GM15510 (cell line): Measurements from ENCODE around the gene GNA15.

ENCODE experiments used
- POLR2A ChIP-seq: IDR thresholded peaks from 3 replicates; pipeline ENCODE4 v1.6.1; 2011; ENCODE audit warnings: borderline replicate concordance; ENCODE audit not compliant: insufficient read length; ENCODE audit errors: extremely low read depth

The GNA15 gene

GRCh38 chr19:3113100-3114017, 22.5 kb upstream of the GNA15 start:
- no peak for TF ChIP-seq POLR2A

DNA sequence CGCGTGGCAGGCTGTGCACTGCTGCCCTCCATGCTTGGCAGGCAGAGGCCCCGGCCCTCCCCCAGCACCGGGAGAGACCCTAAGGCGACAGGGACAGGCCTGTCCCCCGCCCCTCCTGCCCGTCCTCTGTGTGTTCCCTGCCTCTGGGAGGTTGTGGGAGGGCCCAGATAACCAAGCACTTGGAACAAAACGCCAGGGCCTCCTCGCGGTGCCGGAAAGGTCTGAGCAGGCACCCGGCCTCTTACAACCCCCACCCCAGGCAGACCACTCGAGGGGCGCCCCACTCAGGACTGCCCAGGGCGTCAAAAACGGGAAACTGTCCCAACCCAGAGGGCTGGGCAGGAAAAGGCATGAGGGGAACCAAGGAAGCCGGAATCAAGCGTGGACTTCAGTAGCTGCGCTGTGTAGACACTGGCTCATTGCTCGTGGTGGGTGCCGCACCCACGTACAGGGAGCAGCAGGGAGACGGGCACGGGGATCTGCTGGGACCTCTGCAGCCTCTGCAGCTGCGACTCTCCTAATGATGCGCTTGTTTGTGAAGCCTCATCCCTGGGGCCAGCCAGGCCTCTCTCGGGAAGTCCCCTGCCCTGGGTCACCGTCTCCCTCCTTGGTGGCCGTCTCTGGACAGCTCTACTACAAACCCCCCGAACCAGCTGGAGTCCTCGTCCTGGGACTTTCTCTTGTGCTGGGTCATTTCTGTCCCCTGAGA, 21.7 kb upstream of the GNA15 start:
- TF ChIP-seq POLR2A = no peak

GRCh38 chr19:3114811-3115210, 21.0 kb upstream of the GNA15 start:
- no peak for TF ChIP-seq POLR2A

GRCh38 chr19:3115411-3115810, 20.4 kb upstream of the GNA15 start:
- no peak for TF ChIP-seq POLR2A

- TF ChIP-seq POLR2A = no peak
Measured at GRCh38 chr19:3115916-3116602, 19.8 kb upstream of the GNA15 start.

DNA sequence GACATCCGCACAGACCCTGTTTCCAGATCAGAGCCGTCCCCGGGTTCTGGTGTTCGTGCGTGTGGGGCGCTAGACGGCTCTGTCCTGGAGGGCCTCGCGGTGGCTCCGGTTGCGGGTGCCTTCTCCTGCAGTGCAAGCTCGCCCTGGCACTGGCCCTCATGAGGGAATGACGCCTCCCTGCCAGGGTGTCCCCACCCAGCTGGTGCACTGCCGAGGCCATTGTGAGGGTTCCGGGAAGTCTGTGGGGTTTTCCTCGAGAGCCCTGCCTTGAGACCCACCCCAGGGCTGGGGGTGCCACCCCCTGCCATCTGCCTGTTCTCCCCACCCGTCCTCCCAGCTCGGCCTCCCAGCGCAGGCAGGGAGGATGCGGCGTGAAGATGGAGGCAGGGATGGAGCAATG, 19.2 kb upstream of the GNA15 start:
- no peak for TF ChIP-seq POLR2A

DNA sequence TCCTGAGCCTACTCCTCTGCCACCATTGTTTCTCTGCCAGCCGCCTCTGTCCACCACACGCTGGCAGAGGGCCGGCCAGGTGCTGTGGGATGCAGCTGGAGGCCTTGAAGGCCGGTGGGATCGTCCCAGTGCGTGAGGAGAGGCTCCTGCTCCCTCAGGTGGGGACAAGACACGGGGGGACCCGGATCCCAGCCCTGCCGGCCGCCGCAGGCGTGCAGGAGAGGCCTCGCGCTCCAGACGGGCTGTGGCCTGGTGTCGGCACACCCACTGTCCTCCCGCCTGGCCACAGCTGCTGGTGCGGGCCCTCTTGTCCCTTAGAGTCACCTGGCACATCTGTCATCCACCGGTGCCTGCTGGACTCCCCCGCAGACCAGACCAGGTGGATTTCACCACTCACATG, 18.1 kb upstream of the GNA15 start:
- no peak for TF ChIP-seq POLR2A

- no peak for TF ChIP-seq POLR2A
Measured at GRCh38 chr19:3118232-3119070, 17.4 kb upstream of the GNA15 start.

DNA sequence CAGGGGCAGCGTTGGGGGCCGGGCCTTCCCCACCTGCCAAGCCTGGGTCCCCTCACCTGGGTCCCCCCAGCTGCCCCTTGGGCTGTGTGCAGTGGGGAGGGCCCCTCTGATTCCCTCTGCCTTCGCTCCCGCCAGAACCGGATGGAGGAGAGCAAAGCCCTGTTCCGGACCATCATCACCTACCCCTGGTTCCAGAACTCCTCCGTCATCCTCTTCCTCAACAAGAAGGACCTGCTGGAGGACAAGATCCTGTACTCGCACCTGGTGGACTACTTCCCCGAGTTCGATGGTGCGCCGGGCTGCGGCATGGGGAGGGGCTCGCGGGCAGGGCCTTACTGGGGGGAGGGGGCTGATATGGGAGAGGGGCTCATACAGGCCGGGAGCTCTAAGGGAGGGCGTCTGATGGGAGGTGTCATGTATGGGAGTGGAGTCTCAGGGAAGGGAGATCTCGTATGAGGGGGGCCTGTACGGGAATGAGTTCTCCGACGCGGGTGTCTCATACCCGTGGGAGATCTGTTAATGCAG, 16.7 kb upstream of the GNA15 start:
- no peak for TF ChIP-seq POLR2A

DNA sequence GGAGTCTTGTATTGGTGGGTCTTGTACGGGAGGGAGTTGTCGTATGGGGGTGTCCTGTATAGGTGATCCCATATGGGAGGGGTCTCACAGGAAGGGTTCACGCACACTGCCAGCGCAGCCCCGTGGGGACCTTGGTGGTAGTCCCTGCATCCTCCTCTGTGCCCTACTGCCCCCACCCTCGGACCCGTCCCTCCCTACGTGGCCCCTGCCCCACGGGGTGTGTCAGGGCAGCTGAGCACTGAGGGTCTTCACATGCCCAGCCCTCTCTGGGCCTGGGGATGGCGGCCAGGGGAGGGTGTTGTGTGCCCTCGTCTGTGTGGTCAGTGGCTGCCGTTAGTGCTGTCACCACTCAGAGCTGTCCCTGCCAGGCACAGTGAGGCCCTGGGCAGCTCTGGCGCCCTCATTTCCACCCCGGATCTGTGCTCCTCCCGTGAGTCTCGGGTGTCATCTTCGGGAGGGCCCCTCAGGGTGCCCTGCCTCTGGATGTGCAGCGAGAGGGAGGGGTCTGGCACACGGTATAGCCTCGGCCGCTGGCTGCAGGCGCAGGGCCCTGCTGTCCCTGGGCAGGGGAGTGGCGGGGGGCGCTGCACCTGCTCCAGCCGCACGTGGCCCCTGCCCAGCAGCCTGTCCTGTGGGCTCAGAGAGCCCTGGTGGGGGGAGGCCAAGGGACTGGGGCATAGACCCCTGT, 16.0 kb upstream of the GNA15 start:
- TF ChIP-seq POLR2A = no peak

DNA sequence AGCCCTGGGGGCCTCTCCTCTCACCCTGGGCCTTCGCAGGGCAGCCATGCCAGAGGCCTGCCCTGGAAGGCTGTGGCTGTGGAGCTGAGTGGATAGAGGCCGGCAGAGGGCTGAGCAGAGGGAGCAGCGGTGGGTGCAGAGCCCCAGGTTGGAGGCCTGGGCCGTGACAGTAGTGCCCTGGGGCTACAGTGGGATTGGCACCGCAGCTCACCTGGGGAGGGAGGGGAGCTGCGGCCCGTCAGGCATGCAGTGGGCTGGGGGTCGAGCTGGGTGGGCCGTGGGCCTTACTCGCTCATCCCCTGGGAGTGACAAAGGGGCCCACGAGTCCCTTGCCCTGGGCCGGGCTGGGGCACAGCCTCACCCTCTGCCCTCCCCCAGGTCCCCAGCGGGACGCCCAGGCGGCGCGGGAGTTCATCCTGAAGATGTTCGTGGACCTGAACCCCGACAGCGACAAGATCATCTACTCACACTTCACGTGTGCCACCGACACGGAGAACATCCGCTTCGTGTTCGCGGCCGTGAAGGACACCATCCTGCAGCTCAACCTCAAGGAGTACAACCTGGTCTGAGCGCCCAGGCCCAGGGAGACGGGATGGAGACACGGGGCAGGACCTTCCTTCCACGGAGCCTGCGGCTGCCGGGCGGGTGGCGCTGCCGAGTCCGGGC, 15.1 kb upstream of the GNA15 start:
- no peak for TF ChIP-seq POLR2A

GRCh38 chr19:3121396-3121795, 14.4 kb upstream of the GNA15 start:
- no peak for TF ChIP-seq POLR2A
